Neural cell (in vitro differentiated cells): ENCODE results near the gene DONSON. TPM values are rescaled to one million over a fixed set of nuclear protein-coding genes. Genes with fewer than 3 reads are reported as not detected.
"Not testable (repeated sequence)": the region's sequence is repeated elsewhere in the genome, so short reads cannot be mapped to it uniquely, and the experiment has no call there.

Experiments
- H2AFZ ChIP-seq: fragments of 200-600, 300-800 bp; sonication (generic), shearing (Covaris generic); 2 replicates; pipeline ENCODE4 v1.6.0; 2014; ENCODE audit warnings: low read depth, mild to moderate bottlenecking, antibody characterized with exemption, low read length, moderate library complexity
- H3F3A ChIP-seq: fragments of 200-600 bp; shearing (Covaris generic); 2 replicates; pipeline ENCODE4 v1.6.1; 2016; ENCODE audit warnings: mild to moderate bottlenecking, moderate library complexity, mixed read lengths, antibody characterized with exemption, low read length; ENCODE audit not compliant: insufficient read depth, poor library complexity, severe bottlenecking
- H3K27ac ChIP-seq: fragments of 200-600, 300-800 bp; sonication (generic), shearing (Covaris generic); 2 replicates; pipeline ENCODE4 v1.5.1; 2014; ENCODE audit warnings: mild to moderate bottlenecking, low read length, moderate library complexity
- H3K27me3 ChIP-seq: fragments of 300-800, 200-600 bp; sonication (generic), shearing (Covaris generic); 2 replicates; pipeline ENCODE4 v1.6.0; 2014; ENCODE audit warnings: mild to moderate bottlenecking, low read depth, low read length, moderate library complexity; ENCODE audit not compliant: insufficient read depth
- H3K36me3 ChIP-seq: fragments of 300-800, 200-600 bp; sonication (generic), shearing (Covaris generic); 2 replicates; pipeline ENCODE4 v1.5.1; 2014; ENCODE audit warnings: mild to moderate bottlenecking, antibody characterized with exemption, low read length, moderate library complexity; ENCODE audit not compliant: insufficient read depth
- H3K4me2 ChIP-seq: fragments of 300-800, 200-600 bp; sonication (generic), shearing (Covaris generic); 2 replicates; pipeline ENCODE4 v1.6.0; 2014; ENCODE audit warnings: mild to moderate bottlenecking, low read length
- H3K4me3 ChIP-seq: fragments of 300-800, 200-600 bp; sonication (generic), shearing (Covaris generic); 2 replicates; pipeline ENCODE4 v1.5.1; 2014; ENCODE audit warnings: mild to moderate bottlenecking, low read length, moderate library complexity
- H3K79me2 ChIP-seq: fragments of 200-600 bp; shearing (Covaris generic); replicated peaks from 2 replicates; pipeline ENCODE4 v1.6.0; 2014; ENCODE audit warnings: mild to moderate bottlenecking, low read length, moderate library complexity; ENCODE audit not compliant: insufficient read depth
- H3K9ac ChIP-seq: fragments of 300-800, 200-600 bp; sonication (generic), shearing (Covaris generic); 2 replicates; pipeline ENCODE4 v1.6.1; 2016; ENCODE audit warnings: mild to moderate bottlenecking, low read length, mixed read lengths
- H3K9me2 ChIP-seq: fragments of 200-600 bp; shearing (Covaris generic); 2 replicates; pipeline ENCODE4 v1.6.1; 2016; ENCODE audit warnings: mild to moderate bottlenecking, low read length, mixed read lengths; ENCODE audit not compliant: insufficient read depth
- H3K9me3 ChIP-seq: fragments of 200-600, 300-800 bp; sonication (generic), shearing (Covaris generic); 2 replicates; pipeline ENCODE4 v1.6.1; 2016; ENCODE audit warnings: mild to moderate bottlenecking, mixed run types, low read length, moderate library complexity, mixed read lengths
- H4K20me1 ChIP-seq: fragments of 200-600 bp; shearing (Covaris generic); 2 replicates; pipeline ENCODE4 v1.6.1; 2016; ENCODE audit warnings: mild to moderate bottlenecking, mixed run types; ENCODE audit not compliant: insufficient read depth
- CTCF ChIP-seq: fragments of 450-650 bp; IDR thresholded peaks from 2 replicates; pipeline ENCODE4 v1.5.1; 2014; ENCODE audit warnings: antibody characterized with exemption, mild to moderate bottlenecking, moderate library complexity; ENCODE audit not compliant: poor library complexity, severe bottlenecking
- EP300 ChIP-seq: fragments of 450-650 bp; conservative IDR thresholded peaks from 2 replicates; pipeline ENCODE4 v1.6.1; 2014; ENCODE audit warnings: antibody characterized with exemption, mild to moderate bottlenecking, moderate library complexity; ENCODE audit not compliant: poor library complexity, severe bottlenecking
- EZH2 ChIP-seq: fragments of 200-600, 300-800 bp; shearing (Covaris generic), sonication (generic); IDR thresholded peaks from 2 replicates; pipeline ENCODE4 v1.6.1; 2014; ENCODE audit warnings: antibody characterized with exemption, low read length, borderline replicate concordance, mild to moderate bottlenecking; ENCODE audit not compliant: insufficient read depth, poor library complexity, severe bottlenecking
- MXI1 ChIP-seq: fragments of 450-650 bp; conservative IDR thresholded peaks from 2 replicates; pipeline ENCODE4 v1.6.1; 2014; ENCODE audit warnings: antibody characterized with exemption, mild to moderate bottlenecking; ENCODE audit not compliant: poor library complexity, severe bottlenecking
- POLR2AphosphoS5 ChIP-seq: IDR thresholded peaks from 2 replicates; pipeline ENCODE4 v1.6.1; 2012
- REST ChIP-seq: IDR thresholded peaks from 2 replicates; pipeline ENCODE4 v1.6.1; 2012; ENCODE audit warnings: borderline replicate concordance
- SMC3 ChIP-seq: fragments of 450-650 bp; conservative IDR thresholded peaks from 2 replicates; pipeline ENCODE4 v1.6.1; 2014; ENCODE audit warnings: antibody characterized with exemption, mild to moderate bottlenecking, moderate library complexity; ENCODE audit not compliant: poor library complexity
- TAF1 ChIP-seq: IDR thresholded peaks from 2 replicates; pipeline ENCODE4 v1.6.1; 2012; ENCODE audit warnings: low read depth
- polyA plus RNA-seq: library from polyadenylated mRNA; depleted of rRNA; stranded (reverse); fragments of >200 nt; gene quantifications from 2 replicates; pipeline ENCODE4 v1.2.3, GENCODE V29; 2014

Gene DONSON
- polyA plus RNA-seq, 1 donor from 2014 or later, result 46.2 TPM

- H3K9ac ChIP-seq, result no peak overlapping the region
- no peaks in the 10 kb centered on the region for H3K9me2 ChIP-seq
- peaks cover 4% of the 10 kb centered on the region for H3K36me3 ChIP-seq
- H3K9me3 ChIP-seq, result no peaks in the 10 kb centered on the region
- H3K27me3 ChIP-seq, result no peaks in the 10 kb centered on the region
- no peaks in the 10 kb centered on the region for H4K20me1 ChIP-seq
- no peak overlapping the region for H3K27ac ChIP-seq
- no peak overlapping the region for H2AFZ ChIP-seq
- TF ChIP-seq CTCF (no peak), EZH2 (no peak), EP300 (no peak), MXI1 (no peak), SMC3 (no peak)
- no peaks in the 10 kb centered on the region for H3F3A ChIP-seq
- no peaks in the 10 kb centered on the region for H3K79me2 ChIP-seq
- no peak overlapping the region for H3K4me2 ChIP-seq
- no peak overlapping the region for H3K4me3 ChIP-seq
These were observed 10.3 kb downstream of the DONSON start for GRCh38 chr21:33578214-33578613.

- H3K36me3 ChIP-seq, H2AFZ ChIP-seq, H3K4me2 ChIP-seq, H3F3A ChIP-seq, H3K9ac ChIP-seq, H3K27ac ChIP-seq, H4K20me1 ChIP-seq, H3K79me2 ChIP-seq, H3K9me3 ChIP-seq, H3K4me3 ChIP-seq, H3K9me2 ChIP-seq, H3K27me3 ChIP-seq: not testable (repeated sequence)
These were observed 11.7 kb downstream of the DONSON start for GRCh38 chr21:33576741-33577141.

- Histone ChIP-seq H3K9me2 (no peaks in the 10 kb centered on the region), H3K27me3 (no peaks in the 10 kb centered on the region), H3K4me2 (no peak overlapping the region), H3K79me2 (peaks cover 3% of the 10 kb centered on the region), H3K27ac (no peak overlapping the region), H2AFZ (no peak overlapping the region), H3K9me3 (no peaks in the 10 kb centered on the region), H3K4me3 (no peak overlapping the region), H3F3A (no peaks in the 10 kb centered on the region), H4K20me1 (no peaks in the 10 kb centered on the region), H3K9ac (no peak overlapping the region), H3K36me3 (peaks cover 3% of the 10 kb centered on the region)
- TF ChIP-seq SMC3 (no peak), MXI1 (no peak), EZH2 (no peak), REST (no peak), EP300 (no peak), POLR2AphosphoS5 (no peak), TAF1 (no peak)
These were observed 16.1 kb downstream of the DONSON start for GRCh38 chr21:33572350-33572749.
